ENCODE measurements around the gene CMTM7. TPM values are rescaled to one million over a fixed set of nuclear protein-coding genes. Genes with fewer than 3 reads are reported as not detected.

Gene CMTM7
- total and polyA plus RNA-seq, 2 of the 8 experiments (the other 6 are each of a cell fraction or from before 2014, with no cell fraction given) = 33.3 to 65.8 TPM

- Histone ChIP-seq H2BK12ac (ENCODE audit: low read depth, low read length) (peak overlapping the region; percentile 84; the same call in 1 of the 2 replicates), H3K27me3 (replicated peaks in 1 of 4; ENCODE audit: control insufficient read depth in 3 of 4, extremely low read depth in 1 of 4, insufficient read depth in 3 of 4, low read length in 3 of 4) (no peaks in the 10 kb centered on the region), H2BK15ac (ENCODE audit: low read length) (no peak overlapping the region), H4K20me1 (replicated peaks in 1 of 2; ENCODE audit: control insufficient read depth in 1 of 2, insufficient read depth in 2 of 2, low read length in 2 of 2) (no peaks in the 10 kb centered on the region), H4K5ac (ENCODE audit: insufficient read length, low read depth, low read length) (peak overlapping the region; percentile 95), H3K79me1 (ENCODE audit: low read depth, low read length) (no peaks in the 10 kb centered on the region), H3K18ac (ENCODE audit: extremely low read depth, low read length) (peak overlapping the region; percentile 85), H2AFZ (ENCODE audit: low read length) (no peak overlapping the region), H3K23me2 (ENCODE audit: low read depth, low read length) (no peaks in the 10 kb centered on the region; the same call in 1 of the 2 replicates), H2BK120ac (replicated peaks; ENCODE audit: low read depth, low read length) (peak overlapping the region; percentile 24), H3K4me2 (ENCODE audit: insufficient read depth in 1 of 2, low read depth in 2 of 2, low read length in 2 of 2) (peak overlapping the region; percentile 38 to 77), H3K79me2 (ENCODE audit: control insufficient read depth in 1 of 2, insufficient read depth in 2 of 2, low read length in 2 of 2) (no peaks in the 10 kb centered on the region), H2AK5ac (ENCODE audit: low read depth, low read length) (no peak overlapping the region), H3K4me3 (ENCODE audit: extremely low read depth in 1 of 4, insufficient read depth in 2 of 4, low read depth in 3 of 4, low read length in 4 of 4) (peak overlapping the region in 3 of 4 experiments; percentile 31 to 50 (median 48); a peak in 6 of 8 replicates), H2BK20ac (ENCODE audit: low read length) (peak overlapping the region; percentile 86; the same call in 1 of the 2 replicates), H3K36me3 (ENCODE audit: control insufficient read depth in 2 of 4, insufficient read depth in 4 of 4, low read length in 3 of 4) (peaks cover 0 to 3% (median 0%) of the 10 kb centered on the region in 4 experiments; a peak in 2 of 8 replicates), H2BK5ac (ENCODE audit: low read depth, low read length) (peak overlapping the region; percentile 96), H3K23ac (ENCODE audit: insufficient read length) (no peak overlapping the region), H3K9me3 (ENCODE audit: insufficient read depth in 2 of 2, low read depth in 1 of 2, low read length in 1 of 2) (no peaks in the 10 kb centered on the region), H3K14ac (ENCODE audit: insufficient read length) (no peak overlapping the region), H3K4me1 (replicated peaks in 1 of 4; ENCODE audit: control insufficient read depth in 3 of 4, insufficient read depth in 4 of 4, low read length in 3 of 4) (peaks cover 11 to 21% (median 16%) of the 10 kb centered on the region in 4 experiments), H3K56ac (replicated peaks; ENCODE audit: insufficient read length, low read depth, low read length) (no peak overlapping the region), H3K4ac (replicated peaks; ENCODE audit: insufficient read length, low read depth, low read length) (no peak overlapping the region), H4K91ac (replicated peaks; ENCODE audit: insufficient read length, low read length) (peak overlapping the region; percentile 83), H4K8ac (ENCODE audit: extremely low read depth, insufficient read depth, low read length) (peak overlapping the region; percentile 60; the same call in 1 of the 2 replicates), H3K27ac (ENCODE audit: low read depth, low read length) (peak overlapping the region; percentile 87), H3K9ac (replicated peaks in 1 of 4; ENCODE audit: extremely low read depth in 1 of 4, low read depth in 3 of 4, low read length in 3 of 4) (peak overlapping the region in 2 of 4 experiments; percentile 51 to 52; a peak in 4 of 7 replicates)
- DNase-seq (ENCODE audit: low read depth in 1 of 2, low spot score in 2 of 2) (peak; percentile 60 to 79), FAIRE-seq (no peak)
- ChIA-PET CTCF (ENCODE audit: partially characterized antibody) (interaction anchor here (0.8 to 2.6 kb wide), 9 partner anchors 9 to 163 kb away, joined by 3 to 19 read pairs (median 4); no protein-coding TSS in a partner anchor), POLR2A (ENCODE audit: partially characterized antibody) (interaction anchor here (0.9 to 2.0 kb wide), 4 partner anchors 9 to 109 kb away, joined by 3 to 6 read pairs (median 5); no protein-coding TSS in a partner anchor)
- 15% methylated on average over 15 of the region's 15 CpGs; no CpG with 5 or more reads in 1 of the 2 experiments for WGBS, 2 experiments (ENCODE audit: extremely low coverage in 1 of 2, insufficient coverage in 1 of 2, insufficient read length in 1 of 2, insufficient replicate concordance in 2 of 2, low coverage in 1 of 2, low lambda C conversion rate in 2 of 2, missing lambda C conversion rate in 1 of 2)
- peak; percentile 38; the same call in 1 of the 2 replicates for TF ChIP-seq RFX5 (IDR thresholded peaks at IDR 0.05; ENCODE audit: borderline replicate concordance, low read depth, low read length)
- TF ChIP-seq ZNF274 (IDR thresholded peaks at IDR 0.05; ENCODE audit: borderline replicate concordance, extremely low read depth, low read length) = no peak
- TF ChIP-seq MAFK (IDR thresholded peaks at IDR 0.05; ENCODE audit: low read depth, low read length) = no peak
- TF ChIP-seq TEAD4 (IDR thresholded peaks at IDR 0.05; ENCODE audit: low read depth, low read length) = no peak
- TF ChIP-seq KDM1A (IDR thresholded peaks at IDR 0.05; ENCODE audit: borderline replicate concordance, low read length) = peak; percentile 49; the same call in 1 of the 2 replicates
- peak in 1 of 2 experiments; percentile 36; a peak in 1 of 4 replicates for TF ChIP-seq SIN3A (conservative IDR thresholded peaks at IDR 0.05 in 1 of 2, IDR thresholded peaks at IDR 0.05 in 1 of 2; ENCODE audit: low read depth in 1 of 2, low read length in 2 of 2)
- TF ChIP-seq RNF2 (IDR thresholded peaks at IDR 0.05; ENCODE audit: borderline replicate concordance, low read depth, low read length, missing control alignments, poor library complexity, severe bottlenecking) = no peak
- TF ChIP-seq SIX5 (IDR thresholded peaks at IDR 0.05; ENCODE audit: low read depth, low read length) = no peak
- TF ChIP-seq RBBP5 (IDR thresholded peaks at IDR 0.05; ENCODE audit: borderline replicate concordance, low read depth, low read length) = peak; percentile 79
- TF ChIP-seq ASH2L (IDR thresholded peaks at IDR 0.05; ENCODE audit: low read length) = peak; percentile 84
Observed at GRCh38 chr3:32460031-32460749, 68.5 kb downstream of the CMTM7 start.
